Peyer's patch (tissue), 4 donors: ENCODE data around the gene TMIGD3.

ENCODE experiments used
- POLR2A ChIP-seq, 2 donors: fragments of 450-650 bp; IDR thresholded peaks; one replicate each; pipeline ENCODE4 v1.5.1; 2017; ENCODE audit warnings: antibody characterized with exemption in 2 of 2, mild to moderate bottlenecking in 2 of 2, moderate library complexity in 2 of 2
- TF ChIP-seq, protein P1 (sequence below), 6 experiments: fragments of 450-650 bp in 4 of 6; fragments of 200-600 bp in 2 of 6; sonication (generic) in 1 of 6; IDR thresholded peaks; one replicate each; pipeline ENCODE4 v1.5.1; 2017 to 2019; ENCODE audit warnings: antibody characterized with exemption in 6 of 6, mild to moderate bottlenecking in 3 of 6, moderate library complexity in 1 of 6

DNA sequence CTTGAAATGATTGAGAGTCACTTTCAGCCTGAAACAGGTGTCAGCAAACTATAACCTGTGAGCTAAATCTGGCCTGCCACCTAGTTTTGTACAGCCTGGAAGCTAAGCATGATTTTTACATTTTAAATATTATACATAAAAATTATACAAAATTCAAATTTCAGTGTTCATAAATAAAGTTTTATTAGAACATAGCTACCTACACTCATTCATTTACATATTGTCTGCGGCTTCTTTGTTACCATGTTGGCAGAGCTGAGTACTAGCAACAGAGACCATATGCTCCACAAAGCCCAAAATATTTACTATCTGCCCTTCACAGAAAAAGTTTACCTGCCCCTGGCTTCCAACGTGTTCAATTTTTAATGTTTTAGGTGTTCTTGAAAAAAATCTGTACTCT, 37.7 kb downstream of the TMIGD3 start:
- TF ChIP-seq, protein P1, sequence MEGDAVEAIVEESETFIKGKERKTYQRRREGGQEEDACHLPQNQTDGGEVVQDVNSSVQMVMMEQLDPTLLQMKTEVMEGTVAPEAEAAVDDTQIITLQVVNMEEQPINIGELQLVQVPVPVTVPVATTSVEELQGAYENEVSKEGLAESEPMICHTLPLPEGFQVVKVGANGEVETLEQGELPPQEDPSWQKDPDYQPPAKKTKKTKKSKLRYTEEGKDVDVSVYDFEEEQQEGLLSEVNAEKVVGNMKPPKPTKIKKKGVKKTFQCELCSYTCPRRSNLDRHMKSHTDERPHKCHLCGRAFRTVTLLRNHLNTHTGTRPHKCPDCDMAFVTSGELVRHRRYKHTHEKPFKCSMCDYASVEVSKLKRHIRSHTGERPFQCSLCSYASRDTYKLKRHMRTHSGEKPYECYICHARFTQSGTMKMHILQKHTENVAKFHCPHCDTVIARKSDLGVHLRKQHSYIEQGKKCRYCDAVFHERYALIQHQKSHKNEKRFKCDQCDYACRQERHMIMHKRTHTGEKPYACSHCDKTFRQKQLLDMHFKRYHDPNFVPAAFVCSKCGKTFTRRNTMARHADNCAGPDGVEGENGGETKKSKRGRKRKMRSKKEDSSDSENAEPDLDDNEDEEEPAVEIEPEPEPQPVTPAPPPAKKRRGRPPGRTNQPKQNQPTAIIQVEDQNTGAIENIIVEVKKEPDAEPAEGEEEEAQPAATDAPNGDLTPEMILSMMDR (IDR thresholded peaks at IDR 0.05) = no peak
- no peak for TF ChIP-seq POLR2A (IDR thresholded peaks at IDR 0.05)
